ENCODE results near the gene SUPV3L1. TPM values are rescaled to one million over a fixed set of nuclear protein-coding genes. Genes with fewer than 3 reads are reported as not detected.

The SUPV3L1 gene
- total RNA-seq: 12.6 and 14.6 TPM in 2 replicates

DNA sequence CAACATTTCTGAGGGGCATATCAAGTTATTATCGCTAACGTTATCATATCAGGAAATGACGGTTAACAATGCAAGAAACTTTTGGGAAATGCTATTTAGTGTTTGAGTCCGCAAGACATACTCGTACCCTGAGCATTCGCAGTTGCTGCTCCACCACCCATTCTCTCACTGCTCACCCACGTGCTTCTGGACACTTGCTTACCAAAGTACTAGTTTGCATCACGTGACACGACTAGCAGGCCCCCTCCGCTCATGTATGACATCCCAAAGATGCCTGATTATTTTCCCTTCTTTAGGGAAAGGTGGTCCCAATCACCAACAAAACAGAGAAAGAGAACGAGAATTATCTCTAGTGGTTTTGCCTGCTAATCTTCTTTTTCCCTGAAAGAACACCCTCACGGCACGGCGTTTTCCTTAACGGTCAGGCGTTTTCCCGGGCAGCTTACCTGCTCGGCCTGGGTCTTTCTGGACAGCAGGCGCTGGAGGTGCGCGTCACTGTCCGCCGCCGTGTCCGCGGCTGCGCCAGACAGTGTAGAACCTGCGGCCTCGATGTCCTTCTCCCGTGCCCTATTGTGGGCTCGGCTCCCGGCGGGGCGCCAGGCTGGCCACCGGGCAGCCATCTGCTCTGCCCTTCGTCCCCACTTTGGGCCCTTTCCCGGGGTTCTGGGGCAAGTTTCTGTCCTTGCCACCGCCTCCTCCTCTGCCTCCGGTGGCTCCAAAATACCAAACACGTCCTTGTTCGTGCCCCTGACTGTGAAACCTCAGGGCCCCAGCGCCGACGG is at the start of gene SUPV3L1:
Gene SUPV3L1, plus strand, starts transcription at position 492 of the 782 bp plus-strand sequence. Its CDS starts 58 bp downstream, at position 550.

DNA sequence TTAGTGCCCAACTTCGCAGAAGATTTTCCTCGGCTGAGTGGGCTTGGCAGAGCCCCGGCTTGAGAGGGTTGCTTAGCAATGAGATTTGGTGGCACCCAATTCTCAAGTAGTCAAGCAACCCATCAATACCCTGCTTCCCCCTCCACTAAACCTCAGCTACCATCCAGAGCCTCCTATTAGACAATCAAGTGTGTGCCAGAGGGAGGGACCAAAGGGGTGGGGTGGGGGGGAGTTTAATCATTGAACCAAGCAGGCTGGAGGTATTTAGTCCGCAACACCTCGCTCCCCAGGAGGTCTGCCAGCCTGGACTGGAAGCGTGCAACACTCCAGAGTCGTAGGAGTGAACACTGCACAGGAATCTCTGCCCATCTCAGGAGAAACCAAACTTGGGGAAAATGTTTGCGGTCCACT is 40.0 kb downstream of the SUPV3L1 start, which contains the start of gene HKDC1:
Gene HKDC1, plus strand, starts transcription at position 292 of the 411 bp plus-strand sequence. Its CDS starts 104 bp downstream, at position 396.

Other genes with a start within 250 kb of the SUPV3L1 start
- 35.6 and 39.4 TPM in 2 replicates for gene DDX21, start 224.1 kb upstream of the SUPV3L1 start, total RNA-seq
- 35.8 and 36.4 TPM in 2 replicates for gene KIFBP, start 191.4 kb upstream of the SUPV3L1 start, total RNA-seq
- gene SRGN, start 92.1 kb upstream of the SUPV3L1 start, total RNA-seq: 245 and 294 TPM in 2 replicates
- 26.6 and 27.6 TPM in 2 replicates for gene VPS26A, start 56.1 kb upstream of the SUPV3L1 start, total RNA-seq
- not detected in 2 replicates for gene HKDC1, start 40.1 kb downstream of the SUPV3L1 start, total RNA-seq
- 105 and 112 TPM in 2 replicates for gene HK1, start 98.3 kb downstream of the SUPV3L1 start, total RNA-seq
- 0.06 and 0.10 TPM in 2 replicates for gene TACR2, start 236.7 kb downstream of the SUPV3L1 start, total RNA-seq

Measured in cardiac ventricle fibroblast (primary cell).